Endothelial cell of umbilical vein (primary cell): ENCODE measurements around the gene WNT8B.

Source experiments
- CTCF ChIP-seq, 2 donors: IDR thresholded peaks; 1 replicate in 1 of 2; 2 replicates in 1 of 2; pipeline ENCODE4 v1.5.1; 2011; ENCODE audit warnings: low read length in 2 of 2, mild to moderate bottlenecking in 2 of 2, moderate library complexity in 2 of 2, control low read depth in 1 of 2, inconsistent platforms in 1 of 2, low read depth in 1 of 2; ENCODE audit not compliant: insufficient read depth in 1 of 2; ENCODE audit errors: extremely low read depth in 1 of 2
- EZH2 ChIP-seq: IDR thresholded peaks from 2 replicates; pipeline ENCODE4 v1.6.1; 2012; ENCODE audit warnings: borderline replicate concordance, low read depth, mild to moderate bottlenecking, moderate library complexity, low read length, inconsistent platforms; ENCODE audit not compliant: severe bottlenecking
- MYC ChIP-seq: IDR thresholded peaks from one replicate; pipeline ENCODE4 v1.6.1; 2011; ENCODE audit warnings: mild to moderate bottlenecking, low read depth, low read length
- POLR2AphosphoS5 ChIP-seq: IDR thresholded peaks from 2 replicates; pipeline ENCODE4 v1.6.1; 2012; ENCODE audit warnings: low read depth, mild to moderate bottlenecking, control low read depth, low read length, moderate library complexity; ENCODE audit not compliant: insufficient read depth

GRCh38 chr10:100507357-100507732 lies 44.5 kb downstream of the WNT8B start:
- TF ChIP-seq CTCF (IDR thresholded peaks at IDR 0.05; ENCODE audit: extremely low read depth in 1 of 2, insufficient read depth in 1 of 2, low read depth in 1 of 2, low read length in 2 of 2) (no peak), POLR2AphosphoS5 (no peak), EZH2 (no peak), MYC (no peak)
